Activated CD8-positive, alpha-beta memory T cell treated with anti-CD3 and anti-CD28 coated beads, Interleukin-2, amount 10 ng/mL, durations not matched to agents 7 days and 5 days (primary cell): Measurements from ENCODE around the gene RIPK1. TPM values are rescaled to one million over a fixed set of nuclear protein-coding genes. Genes with fewer than 3 reads are reported as not detected.
"Not testable (repeated sequence)": the region's sequence is repeated elsewhere in the genome, so short reads cannot be mapped to it uniquely, and the experiment has no call there.

ENCODE experiments used
- ATAC-seq: fragments of 150-1000 bp; cut with Tn5 transposase; one replicate; pipeline ENCODE4 v1.10.0; 2021; ENCODE audit warnings: moderate library complexity
- CTCF ChIA-PET: fragments of 350-600 bp; sonication (Branson Sonifier 250); formaldehyde crosslinking; loops from one replicate; lab custom pipeline; 2021; ENCODE audit warnings: antibody characterized with exemption; lab: Charles Lee
- DNase-seq: peaks from one replicate; pipeline ENCODE4 v3.0.0-alpha.2; 2020
- H3K27ac Mint-ChIP-seq: one replicate; pipeline ENCODE4 v1.8.0; 2021; ENCODE audit warnings: mild to moderate bottlenecking, mixed read lengths
- H3K27me3 Mint-ChIP-seq: one replicate; pipeline ENCODE4 v1.8.0; 2021; ENCODE audit warnings: mixed read lengths
- H3K36me3 Mint-ChIP-seq: one replicate; pipeline ENCODE4 v1.8.0; 2021; ENCODE audit warnings: mild to moderate bottlenecking, mixed read lengths
- H3K4me1 Mint-ChIP-seq: one replicate; pipeline ENCODE4 v1.8.0; 2021; ENCODE audit warnings: mixed read lengths
- H3K4me3 Mint-ChIP-seq: one replicate; pipeline ENCODE4 v1.8.0; 2021; ENCODE audit warnings: mild to moderate bottlenecking, moderate library complexity, mixed read lengths
- H3K9me3 Mint-ChIP-seq: one replicate; pipeline ENCODE4 v1.8.0; 2022; ENCODE audit warnings: low read depth, mixed read lengths
- total RNA-seq, 2 experiments: library from RNA; stranded (reverse); gene quantifications; one replicate each; pipeline ENCODE4 v1.2.3, GENCODE V29; 2021

RIPK1 gene
- total RNA-seq, 2 experiments from 2014 or later: 26.6 to 29.6 TPM

DNA sequence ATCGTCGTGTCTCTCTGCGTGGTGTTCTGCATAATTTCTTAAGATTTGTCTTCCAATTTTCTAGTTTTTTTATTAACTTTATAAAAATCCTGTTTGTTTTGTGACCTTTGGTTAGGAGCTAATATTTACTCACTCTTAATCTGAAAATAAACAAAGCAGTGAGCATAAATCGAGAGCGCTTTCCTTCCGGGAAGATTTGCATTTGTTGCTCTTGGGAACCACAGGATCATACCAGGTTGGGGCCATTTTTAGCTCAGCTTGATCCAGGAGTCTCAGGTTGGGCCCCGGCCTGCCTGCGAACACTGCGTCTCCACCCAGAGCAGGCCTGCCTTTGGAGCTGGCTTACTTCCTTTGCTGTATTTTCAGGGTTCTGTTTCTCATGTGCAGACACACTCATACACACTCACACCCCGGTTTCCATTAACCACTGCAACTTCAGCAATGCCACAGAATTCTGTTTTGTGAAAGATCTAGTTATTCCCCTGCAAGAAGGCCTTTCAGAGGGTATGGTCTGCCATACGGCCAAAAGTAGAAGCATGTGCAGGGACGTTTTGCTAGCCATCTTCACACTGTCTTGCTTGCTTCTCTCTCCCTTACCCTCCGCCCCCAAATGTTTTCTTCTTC, 67.5 kb downstream of the RIPK1 start:
- no peak for ATAC-seq
- H3K4me3 Mint-ChIP-seq: no peak overlapping the region
- H3K27me3 Mint-ChIP-seq: no peaks in the 10 kb centered on the region
- H3K9me3 Mint-ChIP-seq: no peaks in the 10 kb centered on the region
- no peaks in the 10 kb centered on the region for H3K4me1 Mint-ChIP-seq
- CTCF ChIA-PET: no interaction called here
- H3K27ac Mint-ChIP-seq: no peak overlapping the region
- no peaks in the 10 kb centered on the region for H3K36me3 Mint-ChIP-seq
- no peak for DNase-seq

DNA sequence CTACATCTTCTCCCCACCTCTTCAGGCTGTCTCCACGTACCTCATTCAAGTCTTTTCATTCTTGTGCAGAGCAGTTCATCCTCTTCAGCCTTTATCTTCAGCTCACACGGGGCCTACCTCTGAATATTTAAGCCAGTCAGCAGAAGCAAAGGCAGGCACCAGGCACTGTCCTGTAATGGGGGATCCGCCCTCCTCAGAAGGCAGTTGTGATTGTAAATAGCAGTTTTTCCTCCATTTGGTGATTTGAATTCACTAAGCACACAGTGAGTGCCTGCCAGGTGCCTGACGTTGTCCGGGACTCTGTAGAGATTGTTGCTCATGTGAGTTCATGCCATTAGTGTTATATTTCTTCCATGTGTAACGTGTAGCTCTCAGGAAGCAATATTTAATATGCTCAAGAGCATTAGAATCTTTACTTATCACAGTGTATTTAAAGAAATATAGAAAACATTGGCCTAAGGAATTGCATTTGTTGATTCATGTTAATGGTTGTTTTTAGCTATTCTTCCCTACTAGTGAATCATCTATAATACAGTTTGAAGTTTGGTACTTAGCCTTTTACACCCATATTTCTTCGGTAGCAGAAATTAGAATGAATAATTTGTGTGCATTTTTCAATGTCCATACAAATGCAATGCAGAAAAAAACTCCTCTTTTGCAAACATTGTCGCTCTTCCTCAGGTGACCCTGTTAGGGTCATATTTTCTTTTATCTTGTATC, 68.2 kb downstream of the RIPK1 start:
- H3K27me3 Mint-ChIP-seq: no peaks in the 10 kb centered on the region
- no peaks in the 10 kb centered on the region for H3K9me3 Mint-ChIP-seq
- H3K36me3 Mint-ChIP-seq: no peaks in the 10 kb centered on the region
- ATAC-seq (no peak), DNase-seq (no peak)
- H3K4me1 Mint-ChIP-seq: no peaks in the 10 kb centered on the region
- CTCF ChIA-PET: no interaction called here
- no peak overlapping the region for H3K27ac Mint-ChIP-seq
- no peak overlapping the region for H3K4me3 Mint-ChIP-seq

DNA sequence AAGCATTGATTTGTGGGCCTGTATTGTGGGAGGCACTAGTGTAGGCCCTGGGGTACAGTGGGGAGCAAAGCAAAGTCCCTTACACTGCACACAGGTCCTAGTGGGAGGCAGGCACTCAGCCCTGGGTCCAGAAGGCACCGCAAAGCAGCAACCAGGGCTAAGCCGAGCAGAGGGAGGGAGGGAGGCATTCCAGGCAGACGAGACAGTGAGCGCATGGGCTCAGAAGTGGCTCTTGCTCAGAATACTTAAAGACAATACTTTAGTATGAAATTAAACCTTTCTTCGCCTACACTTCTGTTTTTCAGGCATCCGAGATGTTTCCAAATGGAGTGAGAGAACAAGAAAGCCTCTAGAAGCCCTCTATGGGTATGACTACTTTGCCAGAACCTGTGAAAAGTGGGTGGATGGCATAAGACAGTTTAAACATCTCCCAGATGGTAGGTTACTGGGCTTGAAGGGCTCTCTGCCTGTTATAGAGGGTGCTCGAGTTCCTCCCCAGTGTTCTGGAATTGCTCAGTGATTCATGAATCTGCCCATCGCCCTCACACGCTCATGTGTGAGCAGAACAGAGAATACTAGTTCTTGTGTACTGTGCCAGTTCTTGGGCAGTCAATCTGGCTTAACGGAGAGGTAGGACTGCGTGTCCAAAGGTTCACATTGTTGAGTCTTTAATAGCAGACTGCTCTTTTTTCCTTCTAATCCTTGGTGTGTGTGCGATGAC, 68.9 kb downstream of the RIPK1 start:
- no peaks in the 10 kb centered on the region for H3K36me3 Mint-ChIP-seq
- H3K9me3 Mint-ChIP-seq: no peaks in the 10 kb centered on the region
- H3K4me3 Mint-ChIP-seq: no peak overlapping the region
- no peak overlapping the region for H3K27ac Mint-ChIP-seq
- ATAC-seq (no peak), DNase-seq (no peak)
- no peaks in the 10 kb centered on the region for H3K27me3 Mint-ChIP-seq
- no peaks in the 10 kb centered on the region for H3K4me1 Mint-ChIP-seq
- CTCF ChIA-PET: no interaction called here

DNA sequence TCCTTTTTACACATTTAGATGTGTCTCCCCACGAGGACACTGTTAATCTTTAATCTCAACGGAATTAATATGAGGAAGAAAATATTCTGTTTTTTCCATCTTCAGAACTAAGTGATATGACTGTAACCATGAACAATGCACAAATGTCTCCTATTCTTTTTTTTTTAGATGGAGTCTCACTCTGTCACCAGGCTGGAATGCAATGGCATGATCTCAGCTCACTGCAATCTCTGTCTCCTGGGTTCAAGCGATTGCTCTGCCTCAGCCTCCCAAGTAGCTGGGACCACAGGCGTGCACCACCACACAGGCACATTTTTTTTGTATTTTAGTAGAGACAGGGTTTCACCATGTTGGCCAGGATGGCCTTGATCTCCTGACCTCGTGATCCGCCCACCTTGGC, 69.6 kb downstream of the RIPK1 start:
- H3K9me3 Mint-ChIP-seq, H3K4me1 Mint-ChIP-seq, H3K27me3 Mint-ChIP-seq, CTCF ChIA-PET, ATAC-seq, H3K27ac Mint-ChIP-seq, DNase-seq, H3K4me3 Mint-ChIP-seq, H3K36me3 Mint-ChIP-seq: not testable (repeated sequence)

DNA sequence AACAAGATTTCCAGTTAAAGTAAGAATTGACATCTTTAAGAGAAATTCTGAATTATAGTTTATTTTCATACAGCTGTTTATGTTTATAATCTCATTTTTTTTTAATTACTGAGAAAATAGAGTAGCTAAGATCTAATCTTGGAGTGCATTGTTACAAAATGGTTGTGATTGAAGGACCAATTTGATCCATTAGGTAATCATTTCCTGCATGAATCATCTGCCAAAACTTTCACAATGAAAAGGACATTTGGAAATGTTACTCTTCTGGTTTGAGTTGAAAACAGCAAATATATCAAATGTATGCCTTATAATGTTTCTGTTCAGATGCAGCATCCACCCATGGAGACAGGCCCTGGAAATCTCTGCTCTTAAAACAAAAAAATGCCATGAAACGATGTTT, 70.0 kb downstream of the RIPK1 start:
- ATAC-seq (no peak), DNase-seq (no peak)
- Mint-ChIP-seq H3K9me3 (no peaks in the 10 kb centered on the region), H3K4me3 (no peak overlapping the region), H3K27ac (no peak overlapping the region), H3K36me3 (no peaks in the 10 kb centered on the region), H3K4me1 (no peaks in the 10 kb centered on the region), H3K27me3 (no peaks in the 10 kb centered on the region)
- CTCF ChIA-PET: no interaction called here

DNA sequence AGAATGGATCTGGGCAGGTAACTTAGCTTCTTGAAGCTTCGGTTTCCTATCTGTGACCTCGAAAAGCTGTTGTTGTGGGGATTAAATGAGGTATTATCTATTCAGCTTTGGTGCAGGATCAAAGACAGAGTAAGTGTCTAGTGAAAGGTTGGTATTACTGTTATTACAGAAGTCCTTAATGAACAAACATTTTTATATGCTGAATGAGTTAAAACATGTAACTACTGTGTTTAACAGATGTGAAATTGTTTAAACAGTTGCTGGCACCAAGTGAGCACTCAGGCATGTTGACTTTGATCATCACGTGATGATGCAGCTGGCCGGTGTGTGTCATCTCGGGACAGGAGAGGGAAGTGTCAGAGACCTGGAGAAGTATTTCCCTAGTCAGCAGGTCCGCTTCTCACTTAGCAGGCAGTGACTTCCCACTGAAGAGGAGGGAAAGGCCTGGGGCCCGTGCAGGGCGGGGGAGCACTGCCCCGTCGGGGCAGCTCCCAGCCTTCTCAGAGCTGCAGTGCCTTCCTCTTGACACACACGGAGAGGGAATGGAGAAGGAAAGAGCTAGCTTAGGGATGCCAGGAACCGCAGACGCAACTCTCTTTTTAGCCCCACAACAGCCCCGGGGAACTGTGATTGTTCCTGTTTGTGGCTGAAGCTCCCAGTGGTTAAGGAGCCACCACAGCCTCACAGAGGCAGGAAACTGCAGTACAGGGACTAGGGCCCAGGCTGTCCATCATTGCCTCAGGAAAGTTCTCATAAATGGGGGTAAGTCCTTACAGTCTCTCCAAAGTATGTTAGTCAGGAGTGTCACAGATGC, 71.0 kb downstream of the RIPK1 start:
- no peaks in the 10 kb centered on the region for H3K27me3 Mint-ChIP-seq
- DNase-seq (no peak), ATAC-seq (no peak)
- no peaks in the 10 kb centered on the region for H3K9me3 Mint-ChIP-seq
- CTCF ChIA-PET: no interaction called here
- H3K36me3 Mint-ChIP-seq: no peaks in the 10 kb centered on the region
- H3K27ac Mint-ChIP-seq: no peak overlapping the region
- no peaks in the 10 kb centered on the region for H3K4me1 Mint-ChIP-seq
- H3K4me3 Mint-ChIP-seq: no peak overlapping the region

DNA sequence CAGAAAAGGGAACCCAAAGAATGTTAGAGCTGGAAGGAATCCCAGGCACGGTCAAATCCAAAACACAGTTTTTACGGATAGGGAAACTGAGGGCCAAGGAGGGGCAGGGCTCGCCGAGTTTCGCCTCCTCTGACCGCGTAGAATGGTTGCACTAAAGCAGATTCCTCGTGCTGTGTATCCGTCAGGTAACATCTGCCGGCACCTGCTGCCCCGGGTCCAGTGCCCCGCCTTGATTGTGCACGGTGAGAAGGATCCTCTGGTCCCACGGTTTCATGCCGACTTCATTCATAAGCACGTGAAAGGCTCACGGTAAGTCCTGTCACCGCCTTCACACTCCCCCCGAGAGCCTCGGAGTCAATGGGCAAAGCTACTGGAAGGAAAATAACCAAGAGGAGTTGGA, 71.9 kb downstream of the RIPK1 start:
- H3K27me3 Mint-ChIP-seq: no peaks in the 10 kb centered on the region
- H3K9me3 Mint-ChIP-seq: no peaks in the 10 kb centered on the region
- no peak overlapping the region for H3K4me3 Mint-ChIP-seq
- no peak for DNase-seq
- CTCF ChIA-PET: interaction anchor here (1.3 kb wide), 1 partner anchor 13 kb away, joined by 5 read pairs; no protein-coding TSS in a partner anchor
- peaks cover 6% of the 10 kb centered on the region for H3K4me1 Mint-ChIP-seq
- no peak for ATAC-seq
- H3K27ac Mint-ChIP-seq: no peak overlapping the region
- peaks cover 1% of the 10 kb centered on the region for H3K36me3 Mint-ChIP-seq

DNA sequence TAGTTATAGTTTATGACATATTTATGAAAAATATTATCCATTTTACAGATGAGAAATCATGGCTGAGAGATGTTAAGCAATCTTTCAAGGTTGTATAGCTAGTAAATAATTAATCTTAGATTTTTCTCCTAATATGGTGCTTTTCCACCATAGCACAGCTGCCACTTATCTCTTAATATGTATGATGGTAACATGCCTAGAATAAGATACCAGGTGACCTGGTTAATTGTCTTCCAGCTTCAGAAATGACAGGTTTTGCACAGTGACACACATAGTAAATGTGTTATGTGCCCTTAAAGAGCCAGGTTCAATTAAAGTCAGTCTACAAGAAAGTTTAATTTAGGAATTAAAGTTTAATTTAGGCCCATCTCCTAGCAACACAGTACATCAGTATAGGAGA, 74.2 kb downstream of the RIPK1 start:
- H3K27me3 Mint-ChIP-seq: no peaks in the 10 kb centered on the region
- H3K27ac Mint-ChIP-seq: no peak overlapping the region
- ATAC-seq: no peak

DNA sequence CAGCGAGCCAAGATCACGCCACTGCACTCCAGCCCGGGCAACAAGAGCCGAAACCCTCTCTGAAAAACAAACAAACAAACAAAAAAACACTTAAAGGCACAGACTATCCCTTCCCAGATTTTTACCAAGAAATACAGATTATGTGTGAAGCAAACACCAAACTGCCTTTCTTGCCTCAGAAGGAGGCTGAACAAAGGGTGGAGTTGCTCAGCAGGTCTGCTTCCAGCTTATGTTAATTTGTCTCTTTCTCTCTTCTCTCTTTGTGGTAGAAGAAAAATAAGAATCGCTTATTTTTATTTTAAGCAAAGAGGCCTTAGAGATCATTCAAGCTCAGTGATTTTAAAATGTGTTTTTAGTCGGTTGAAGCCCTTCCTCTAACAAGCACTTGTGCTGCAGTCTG, 74.9 kb downstream of the RIPK1 start:
- DNase-seq: no peak
- ATAC-seq: no peak
- CTCF ChIA-PET: no interaction called here
- Mint-ChIP-seq H3K27me3 (no peaks in the 10 kb centered on the region), H3K36me3 (peaks cover 4% of the 10 kb centered on the region), H3K4me3 (no peak overlapping the region), H3K4me1 (peaks cover 8% of the 10 kb centered on the region), H3K27ac (no peak overlapping the region), H3K9me3 (no peaks in the 10 kb centered on the region)

More for the DNA sequence above, 74.2 kb downstream of the RIPK1 start:
- Mint-ChIP-seq H3K4me1 (peaks cover 8% of the 10 kb centered on the region), H3K4me3 (no peak overlapping the region), H3K36me3 (peaks cover 3% of the 10 kb centered on the region), H3K9me3 (no peaks in the 10 kb centered on the region)
- no peak for DNase-seq
- CTCF ChIA-PET: no interaction called here

DNA sequence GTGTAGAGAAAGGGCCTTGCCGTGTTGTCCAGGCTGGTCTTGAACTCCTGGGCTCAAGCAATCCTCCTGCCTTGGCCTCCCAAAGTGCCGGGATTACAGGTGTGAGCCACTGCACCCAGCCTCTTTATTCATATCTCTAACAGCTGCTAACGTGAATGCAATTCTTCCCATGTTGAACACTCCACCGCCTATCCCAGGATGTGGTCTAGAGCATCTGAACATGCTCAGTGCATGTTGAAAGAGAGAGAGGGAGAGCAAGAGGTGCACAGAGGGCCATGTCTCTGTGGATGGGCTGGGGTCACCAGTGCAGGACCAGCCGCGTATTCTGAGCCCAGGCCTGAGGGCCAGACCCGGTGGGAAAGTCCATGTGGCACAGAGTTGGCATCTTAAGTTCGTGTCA, 76.3 kb downstream of the RIPK1 start:
- ATAC-seq (no peak), DNase-seq (no peak)
- peak overlapping the region; percentile 39 for H3K27ac Mint-ChIP-seq
- H3K27me3 Mint-ChIP-seq: no peaks in the 10 kb centered on the region
- no peaks in the 10 kb centered on the region for H3K9me3 Mint-ChIP-seq
- CTCF ChIA-PET: no interaction called here
- no peak overlapping the region for H3K4me3 Mint-ChIP-seq
- peaks cover 8% of the 10 kb centered on the region for H3K4me1 Mint-ChIP-seq
- peaks cover 4% of the 10 kb centered on the region for H3K36me3 Mint-ChIP-seq

DNA sequence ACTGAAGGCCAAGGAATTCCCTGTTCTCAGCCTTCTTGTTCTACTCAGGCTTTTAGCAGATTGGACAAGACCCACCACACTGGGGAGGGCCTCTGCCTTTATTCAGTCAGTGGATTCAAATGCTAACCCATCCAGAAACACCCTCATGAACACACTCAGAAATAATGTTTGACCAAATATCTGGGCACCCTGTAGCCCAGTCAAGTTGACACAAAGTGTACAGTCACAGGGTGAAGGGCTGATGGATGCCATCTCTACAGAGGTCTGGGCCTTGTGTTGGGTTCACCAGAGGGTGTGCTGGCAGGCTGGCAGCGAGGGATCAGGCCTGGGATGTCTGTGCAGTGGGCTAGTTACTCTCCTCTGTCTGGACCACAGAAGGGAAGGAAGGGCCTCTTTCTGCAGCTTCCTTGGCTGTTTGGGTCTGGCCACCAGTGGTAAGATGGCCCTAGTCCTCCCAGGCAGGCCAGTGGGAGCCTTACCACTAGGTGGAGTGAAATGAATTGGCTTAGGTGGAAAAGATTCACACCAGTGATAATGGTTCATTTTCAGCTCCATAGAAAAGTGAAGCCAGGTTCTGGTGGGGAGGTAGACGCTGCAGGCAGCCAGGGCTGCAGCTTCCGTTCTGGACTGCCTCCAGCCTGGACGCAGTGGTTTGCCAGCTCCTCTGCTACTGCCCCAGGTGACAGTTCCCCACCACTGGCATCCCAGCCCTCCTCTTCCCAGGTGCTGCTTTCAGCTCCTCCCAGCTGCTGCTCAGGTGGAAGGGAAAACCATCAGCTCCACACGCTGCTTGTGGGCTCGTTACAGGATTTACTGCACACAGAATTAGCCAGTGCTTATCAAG, 79.8 kb downstream of the RIPK1 start:
- ATAC-seq: no peak
- Mint-ChIP-seq H3K4me1 (peaks cover 8% of the 10 kb centered on the region), H3K27me3 (no peaks in the 10 kb centered on the region), H3K4me3 (no peak overlapping the region), H3K27ac (no peak overlapping the region), H3K36me3 (peaks cover 4% of the 10 kb centered on the region), H3K9me3 (no peaks in the 10 kb centered on the region)
- no peak for DNase-seq
- CTCF ChIA-PET: interaction anchor here (2.1 kb wide), 1 partner anchor 103 kb away, joined by 7 read pairs; no protein-coding TSS in a partner anchor

DNA sequence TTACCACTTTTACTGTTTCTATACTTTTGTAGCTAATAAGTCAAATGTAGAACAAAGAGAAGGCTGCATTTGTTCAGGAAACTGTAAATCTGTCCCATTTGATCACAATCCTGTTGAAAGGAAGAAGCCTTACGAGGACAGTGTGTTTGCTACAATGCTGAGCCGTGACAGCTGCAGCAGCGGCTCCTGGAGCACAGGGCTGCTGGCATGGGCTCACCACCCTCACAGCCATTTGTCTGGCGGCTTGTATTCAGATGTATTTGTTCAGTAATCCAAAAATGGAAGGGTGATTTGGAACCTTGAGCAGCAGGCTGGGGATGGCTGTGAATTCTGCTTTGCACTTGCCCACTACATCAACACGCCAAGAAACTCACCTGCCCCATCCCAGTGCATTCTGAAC, 83.4 kb downstream of the RIPK1 start:
- peaks cover 3% of the 10 kb centered on the region for H3K36me3 Mint-ChIP-seq
- DNase-seq (no peak), ATAC-seq (no peak)
- no peak overlapping the region for H3K4me3 Mint-ChIP-seq
- H3K27ac Mint-ChIP-seq: no peak overlapping the region
- CTCF ChIA-PET: interaction anchor here (1.2 to 1.4 kb wide), 2 partner anchors 100 kb away, joined by 3 to 5 read pairs; no protein-coding TSS in a partner anchor
- no peaks in the 10 kb centered on the region for H3K9me3 Mint-ChIP-seq
- peaks cover 19% of the 10 kb centered on the region for H3K27me3 Mint-ChIP-seq
- peaks cover 2% of the 10 kb centered on the region for H3K4me1 Mint-ChIP-seq
